Epithelial cell of proximal tubule (primary cell): Measurements from ENCODE around the gene CNTNAP3. TPM values are rescaled to one million over a fixed set of nuclear protein-coding genes. Genes with fewer than 3 reads are reported as not detected.
"Not testable (repeated sequence)": the region's sequence is repeated elsewhere in the genome, so short reads cannot be mapped to it uniquely, and the experiment has no call there.

ENCODE experiments used
- DNase-seq: peaks from one replicate; pipeline ENCODE4 v3.0.0-alpha.2; 2011; ENCODE audit warnings: low read depth
- H3K4me3 ChIP-seq: 2 replicates; pipeline ENCODE4 v1.5.1; 2011; ENCODE audit warnings: low read depth, mild to moderate bottlenecking, low read length
- total RNA-seq: library from RNA; depleted of rRNA; stranded (reverse); fragments of >200 nt; gene quantifications from 2 replicates; pipeline ENCODE4 v1.2.3, GENCODE V29; 2015

CNTNAP3 gene
- total RNA-seq = 5.5 and 16.6 TPM in 2 replicates

DNA sequence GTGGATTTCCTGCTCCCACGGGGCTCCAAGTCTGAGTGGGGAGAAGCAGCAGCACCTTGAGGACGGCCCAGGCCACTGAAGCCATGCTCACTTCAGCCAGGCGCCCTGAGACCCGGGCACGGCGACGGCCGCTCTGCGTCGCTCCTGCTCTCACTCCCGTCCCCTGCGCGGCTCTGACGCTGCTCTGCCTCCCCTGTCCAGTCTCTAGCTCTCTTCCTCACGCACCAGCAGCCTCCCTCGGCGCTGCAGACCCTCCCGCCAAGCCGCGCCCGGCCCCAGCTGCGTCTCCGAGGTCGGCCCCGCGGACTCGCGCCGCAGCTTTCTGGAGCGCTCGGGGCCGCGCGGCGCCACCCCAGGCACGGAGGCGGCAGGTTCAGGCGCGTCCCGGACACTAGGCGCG is at the start of gene CNTNAP3:
Gene CNTNAP3, minus strand, starts transcription at position 188 of the 400 bp plus-strand sequence. Its CDS starts 103 bp downstream, at position 85.
- not testable (repeated sequence) for H3K4me3 ChIP-seq, DNase-seq

DNA sequence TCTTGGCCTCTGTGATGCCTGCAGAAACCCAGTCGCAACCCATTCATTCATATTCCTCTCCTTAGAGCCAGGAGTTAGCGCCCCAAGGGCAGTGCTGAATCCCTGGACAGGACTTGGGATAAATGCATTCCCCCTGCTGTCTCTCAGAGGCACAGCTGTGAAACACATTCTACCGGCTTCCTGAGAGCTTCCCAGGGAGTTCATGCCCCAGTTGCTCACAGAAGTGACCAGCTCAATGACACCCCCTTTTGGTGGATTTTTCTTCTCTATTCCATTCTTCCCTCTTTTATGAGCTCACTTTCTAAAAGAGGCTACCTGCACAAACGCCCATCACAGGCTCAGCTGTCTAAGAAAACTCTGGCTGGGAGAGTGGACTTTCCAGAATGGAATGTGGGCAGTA is 8.0 kb downstream of the CNTNAP3 start:
- H3K4me3 ChIP-seq, DNase-seq: not testable (repeated sequence)

DNA sequence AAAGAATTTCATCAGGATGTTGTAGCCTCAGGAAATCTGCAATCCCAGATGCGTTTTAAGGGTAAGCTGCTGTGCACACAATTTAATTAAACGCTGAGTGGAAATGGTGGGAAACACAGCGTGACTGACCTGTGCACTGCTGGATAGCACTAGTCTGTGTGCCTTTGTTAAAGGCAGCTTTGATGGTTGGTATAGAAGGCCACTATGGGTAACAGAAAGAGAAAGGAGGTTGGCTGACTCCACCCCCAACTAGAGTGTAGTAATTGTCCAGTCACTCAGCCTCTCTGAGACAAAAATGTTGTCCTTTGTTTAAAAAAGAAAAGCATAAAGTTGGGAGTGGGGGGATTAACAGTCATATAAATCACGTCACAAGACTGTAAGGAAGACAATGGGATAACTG is 45.5 kb downstream of the CNTNAP3 start:
- H3K4me3 ChIP-seq, DNase-seq: not testable (repeated sequence)

- DNase-seq, H3K4me3 ChIP-seq: not testable (repeated sequence)
Observed at GRCh38 chr9:39232130-39232991, 55.6 kb downstream of the CNTNAP3 start.

GRCh38 chr9:39215976-39216375 is 72.0 kb downstream of the CNTNAP3 start:
- DNase-seq, H3K4me3 ChIP-seq: not testable (repeated sequence)

DNA sequence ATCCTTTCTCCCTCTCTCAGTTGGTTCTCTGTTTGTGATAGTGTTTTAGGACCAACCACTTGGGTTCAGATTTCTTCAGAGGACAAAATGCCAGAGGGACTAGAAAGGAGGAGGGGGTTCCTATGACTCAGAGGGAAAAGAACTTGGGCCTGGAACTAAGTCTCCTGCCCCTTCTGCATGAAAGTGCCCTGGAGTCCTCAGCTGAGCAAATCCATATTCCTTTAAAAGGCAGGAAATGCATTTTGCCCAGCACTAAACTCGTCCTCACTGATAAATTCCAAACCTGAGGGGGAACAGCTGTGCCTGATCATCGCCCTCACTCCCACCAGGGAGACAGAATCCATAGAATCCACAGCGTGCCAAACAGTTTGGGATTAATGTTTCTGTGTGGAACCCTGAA is 78.2 kb downstream of the CNTNAP3 start:
- not testable (repeated sequence) for H3K4me3 ChIP-seq, DNase-seq

DNA sequence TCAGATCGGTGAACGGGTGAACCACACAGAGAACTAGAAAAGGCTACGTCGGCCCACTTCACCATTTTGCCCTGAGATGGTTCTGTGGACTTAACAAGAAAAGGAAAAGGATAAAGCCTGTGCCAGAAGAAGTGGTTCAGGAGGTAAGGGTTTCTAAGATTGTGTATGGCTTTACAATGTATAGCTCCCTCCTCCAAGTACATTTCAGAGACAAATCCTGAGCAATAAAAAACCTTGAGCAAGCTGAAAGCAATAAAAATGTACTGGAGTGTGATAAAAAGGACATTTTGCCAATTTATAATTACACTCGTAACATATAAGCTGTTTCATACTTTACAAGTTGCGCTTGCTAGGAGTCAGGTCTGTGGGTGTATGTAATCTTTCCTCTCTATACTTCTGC is 81.3 kb downstream of the CNTNAP3 start:
- DNase-seq, H3K4me3 ChIP-seq: not testable (repeated sequence)

GRCh38 chr9:39205842-39206241 is 82.1 kb downstream of the CNTNAP3 start:
- H3K4me3 ChIP-seq, DNase-seq: not testable (repeated sequence)

- not testable (repeated sequence) for H3K4me3 ChIP-seq, DNase-seq
Observed at GRCh38 chr9:39200412-39200811, 87.6 kb downstream of the CNTNAP3 start.

- H3K4me3 ChIP-seq, DNase-seq: not testable (repeated sequence)
Observed at GRCh38 chr9:39198000-39198709, 89.8 kb downstream of the CNTNAP3 start.

DNA sequence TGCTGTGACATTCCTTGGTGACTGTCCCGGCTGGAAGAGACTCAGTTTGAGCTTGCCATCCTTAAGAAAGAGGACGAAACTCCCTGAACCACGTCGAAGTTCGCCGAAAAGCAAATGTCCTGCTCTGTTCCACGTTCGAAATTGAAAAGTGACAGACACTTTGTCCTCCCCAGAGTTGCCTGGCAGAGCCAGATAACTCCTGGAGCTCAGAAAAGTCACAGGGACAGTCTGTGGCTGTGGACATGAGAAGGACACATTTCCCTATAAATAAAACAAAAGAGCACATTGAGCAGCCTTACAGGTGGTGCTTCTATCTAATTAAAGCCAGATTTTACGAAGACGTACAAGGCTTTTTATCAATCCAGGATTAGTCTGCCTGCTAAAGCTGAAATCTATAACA is 116.6 kb downstream of the CNTNAP3 start:
- not testable (repeated sequence) for DNase-seq

GRCh38 chr9:39157714-39158113 is 130.3 kb downstream of the CNTNAP3 start:
- not testable (repeated sequence) for DNase-seq

More for the DNA sequence above, 116.6 kb downstream of the CNTNAP3 start:
- H3K4me3 ChIP-seq = not testable (repeated sequence)

DNA sequence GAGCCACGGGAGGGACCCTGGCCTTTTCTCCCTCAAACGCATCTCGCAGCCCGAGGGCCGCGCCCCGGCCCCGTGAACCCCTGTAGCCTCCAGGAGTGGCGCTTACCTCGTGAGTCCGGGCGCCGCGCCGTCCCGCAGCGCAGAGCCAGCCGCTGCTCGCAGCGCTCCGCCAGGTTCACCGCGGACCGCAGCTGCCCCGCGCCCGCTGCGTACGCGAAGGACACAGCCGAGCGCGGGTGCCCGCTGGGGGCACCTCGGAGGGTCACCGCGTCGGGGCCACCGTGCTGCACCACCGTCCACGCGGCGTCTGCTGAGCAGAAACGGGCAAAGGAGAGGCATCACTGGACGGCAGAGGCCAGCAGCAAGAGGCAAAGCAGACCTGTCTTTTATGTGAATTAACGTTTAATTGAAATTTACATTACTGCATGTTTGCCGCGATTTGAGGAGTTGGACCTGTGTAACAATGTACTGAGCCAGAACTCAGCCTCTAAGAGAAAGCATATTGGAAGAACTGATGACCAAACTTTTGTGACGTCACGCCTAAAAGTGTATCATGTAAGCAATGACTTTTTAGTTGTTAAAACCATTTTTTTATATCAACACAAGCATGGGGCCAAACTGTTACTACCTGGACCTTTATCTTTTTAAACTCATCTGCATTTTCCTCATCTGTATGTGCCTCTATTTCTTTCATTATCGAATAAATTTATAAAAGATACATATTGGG is 155.0 kb downstream of the CNTNAP3 start:
- DNase-seq, H3K4me3 ChIP-seq: not testable (repeated sequence)

More at GRCh38 chr9:39157714-39158113, 130.3 kb downstream of the CNTNAP3 start:
- H3K4me3 ChIP-seq = not testable (repeated sequence)

DNA sequence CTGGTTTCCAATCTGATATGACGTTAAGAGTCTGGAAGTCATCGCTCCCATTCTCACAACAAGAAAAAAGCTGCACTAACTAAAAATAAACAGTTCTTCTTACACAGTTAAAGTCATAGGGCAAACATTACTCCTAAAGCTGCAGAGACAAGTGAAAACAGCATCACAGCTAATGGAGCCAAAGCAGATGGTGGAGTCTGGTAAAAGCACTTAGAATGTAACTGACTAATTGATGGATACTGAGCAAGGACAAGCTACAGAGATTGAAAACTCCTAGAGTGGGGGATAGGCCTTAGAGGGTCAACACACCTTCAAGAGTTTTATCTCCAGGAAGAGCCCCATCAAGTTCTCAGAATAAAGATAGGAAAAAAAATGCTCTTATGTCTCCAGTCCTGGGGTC is 166.6 kb downstream of the CNTNAP3 start:
- not testable (repeated sequence) for DNase-seq, H3K4me3 ChIP-seq

DNA sequence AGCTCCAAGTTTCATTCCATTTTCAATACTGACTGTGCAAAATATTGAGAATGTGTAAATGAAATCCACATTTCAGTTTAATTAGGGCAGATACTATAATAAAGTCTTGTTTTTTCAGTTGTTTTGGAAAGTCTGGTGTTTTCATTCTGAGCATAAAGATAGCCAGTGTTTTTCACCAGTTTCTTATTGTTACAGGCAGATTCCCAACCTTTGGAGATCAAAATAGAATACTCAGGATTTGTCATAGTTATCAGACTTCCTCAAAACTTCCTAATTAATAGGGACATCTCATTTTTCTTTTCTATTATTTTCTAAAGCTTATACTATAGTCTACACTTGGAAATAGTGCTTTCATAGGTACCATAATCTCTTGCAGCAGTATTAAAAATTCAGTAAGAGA is 176.2 kb downstream of the CNTNAP3 start:
- not testable (repeated sequence) for DNase-seq, H3K4me3 ChIP-seq
